Testis (tissue), 2 donors: Measurements from ENCODE around the gene TBC1D13.

ENCODE experiments used
- CTCF ChIP-seq, 3 experiments: fragments of 450-650 bp in 2 of 3; fragments of 200-600 bp in 1 of 3; sonication (generic) in 1 of 3; IDR thresholded peaks; one replicate each; pipeline ENCODE4 v1.5.1; 2016 to 2019; ENCODE audit warnings: antibody characterized with exemption in 3 of 3, mild to moderate bottlenecking in 2 of 3, moderate library complexity in 1 of 3
- POLR2A ChIP-seq: fragments of 450-650 bp; IDR thresholded peaks from one replicate; pipeline ENCODE4 v1.6.1; 2017; ENCODE audit warnings: antibody characterized with exemption, mild to moderate bottlenecking, moderate library complexity

- no peak for TF ChIP-seq CTCF (IDR thresholded peaks at IDR 0.05)
- no peak for TF ChIP-seq POLR2A
Observed at GRCh38 chr9:128762671-128763449, 24.2 kb upstream of the TBC1D13 start.
